Tibial artery (tissue), 4 donors: ENCODE data around the gene RBPJL.

Experiments used
- DNase-seq, 2 donors: peaks; one replicate each; pipeline ENCODE4 v3.0.0-alpha.2; 2019
- H3K27ac ChIP-seq, 2 donors: fragments of 200-600 bp; sonication (generic) in 1 of 2; 1 replicate in 1 of 2; 2 replicates in 1 of 2; pipeline ENCODE4 v1.5.1; 2018 to 2019; ENCODE audit warnings: mild to moderate bottlenecking in 1 of 2
- H3K27me3 ChIP-seq, 2 donors: fragments of 200-600 bp; sonication (generic) in 1 of 2; one replicate each; pipeline versions ENCODE4 v1.5.1 to v1.6.0; 2016 to 2019
- H3K36me3 ChIP-seq, 3 donors: fragments of 200-600 bp; sonication (generic) in 2 of 3; one replicate each; pipeline ENCODE4 v1.5.1; 2016 to 2019; ENCODE audit warnings: mild to moderate bottlenecking in 2 of 3
- H3K4me1 ChIP-seq, 4 donors: fragments of 200-600 bp; sonication (generic) in 2 of 4; 1 replicate in 3 of 4; 2 replicates in 1 of 4; pipeline ENCODE4 v1.5.1; 2016 to 2019
- H3K4me3 ChIP-seq, 2 donors: fragments of 200-600 bp; sonication (generic) in 1 of 2; 1 replicate in 1 of 2; 2 replicates in 1 of 2; pipeline ENCODE4 v1.5.1; 2018 to 2019; ENCODE audit warnings: mild to moderate bottlenecking in 2 of 2
- H3K9me3 ChIP-seq, 3 donors: fragments of 200-600 bp; sonication (generic) in 1 of 3; one replicate each; pipeline ENCODE4 v1.5.1; 2016 to 2019
- CTCF ChIP-seq, 2 experiments: fragments of 200-600 bp in 1 of 2; fragments of 450-650 bp in 1 of 2; IDR thresholded peaks; one replicate each; pipeline ENCODE4 v1.5.1; 2017 to 2019; ENCODE audit warnings: antibody characterized with exemption in 2 of 2, mild to moderate bottlenecking in 1 of 2, moderate library complexity in 1 of 2
- intact Hi-C: fragments of 100-400 bp; cut with DNase I; formaldehyde crosslinking; loops from one replicate; pipeline ENCODE4 v1.15.0; 2023; ENCODE audit warnings: low total_unique reads

RBPJL gene

GRCh38 chr20:45293041-45294002, 13.3 kb upstream of the RBPJL start:
- H3K4me1 ChIP-seq: peaks cover 0 to 15% (median 11%) of the 10 kb centered on the region in 4 donors
- no peaks in the 10 kb centered on the region for H3K9me3 ChIP-seq
- peak overlapping the region; percentile 52 for H3K4me3 ChIP-seq
- TF ChIP-seq CTCF (IDR thresholded peaks at IDR 0.05): peak; percentile 84 to 97
- peak; percentile 83 to 86 for DNase-seq
- no peaks in the 10 kb centered on the region for H3K36me3 ChIP-seq
- intact Hi-C loops: loop anchor here (10.0 kb wide), 1 partner anchor 249 kb away; no protein-coding TSS in a partner anchor
- H3K27ac ChIP-seq: peak overlapping the region; percentile 1 to 14
- H3K27me3 ChIP-seq: peaks cover 0 to 37% of the 10 kb centered on the region in 2 donors

- Histone ChIP-seq H3K4me3 (peak overlapping the region in 1 of 2 donors; percentile 52), H3K9me3 (no peaks in the 10 kb centered on the region), H3K27ac (no peak overlapping the region), H3K4me1 (peaks cover 0 to 15% (median 11%) of the 10 kb centered on the region in 4 donors), H3K36me3 (no peaks in the 10 kb centered on the region), H3K27me3 (peaks cover 0 to 32% of the 10 kb centered on the region in 2 donors)
- DNase-seq: no peak
- intact Hi-C loops: loop anchor here (10.0 kb wide), 1 partner anchor 249 kb away; no protein-coding TSS in a partner anchor
- TF ChIP-seq CTCF (IDR thresholded peaks at IDR 0.05): no peak
Measured at GRCh38 chr20:45294003-45294368, 12.7 kb upstream of the RBPJL start.

- Histone ChIP-seq H3K36me3 (no peaks in the 10 kb centered on the region), H3K4me1 (peaks cover 0 to 15% (median 11%) of the 10 kb centered on the region in 4 donors), H3K9me3 (no peaks in the 10 kb centered on the region), H3K27ac (no peak overlapping the region), H3K27me3 (peaks cover 0 to 32% of the 10 kb centered on the region in 2 donors), H3K4me3 (no peak overlapping the region)
- intact Hi-C loops: loop anchor here (10.0 kb wide), 1 partner anchor 250 kb away; no protein-coding TSS in a partner anchor
- TF ChIP-seq CTCF (IDR thresholded peaks at IDR 0.05): no peak
- DNase-seq: no peak
Measured at GRCh38 chr20:45294659-45295058, 12.0 kb upstream of the RBPJL start.

- H3K4me1 ChIP-seq: peaks cover 0 to 14% (median 10%) of the 10 kb centered on the region in 4 donors
- peaks cover 0 to 40% of the 10 kb centered on the region in 2 donors for H3K27me3 ChIP-seq
- no peaks in the 10 kb centered on the region for H3K36me3 ChIP-seq
- no peak for TF ChIP-seq CTCF (IDR thresholded peaks at IDR 0.05)
- no peak overlapping the region for H3K4me3 ChIP-seq
- no peaks in the 10 kb centered on the region for H3K9me3 ChIP-seq
- intact Hi-C loops: loop anchor here (10.0 kb wide), 1 partner anchor 253 kb away; no protein-coding TSS in a partner anchor
- H3K27ac ChIP-seq: no peak overlapping the region
- DNase-seq: no peak
Measured at GRCh38 chr20:45297786-45298497, 8.7 kb upstream of the RBPJL start.

GRCh38 chr20:45299786-45300185, 6.9 kb upstream of the RBPJL start:
- no peak for TF ChIP-seq CTCF (IDR thresholded peaks at IDR 0.05)
- no peak for DNase-seq
- intact Hi-C loops: loop anchor here (10.0 kb wide), 1 partner anchor 255 kb away; no protein-coding TSS in a partner anchor
- no peak overlapping the region for H3K27ac ChIP-seq
- no peaks in the 10 kb centered on the region for H3K9me3 ChIP-seq
- peaks cover 0 to 48% of the 10 kb centered on the region in 2 donors for H3K27me3 ChIP-seq
- H3K4me3 ChIP-seq: no peak overlapping the region
- no peaks in the 10 kb centered on the region for H3K36me3 ChIP-seq
- no peaks in the 10 kb centered on the region for H3K4me1 ChIP-seq
